Right lobe of liver (tissue), 6 donors: Measurements from ENCODE around the gene PARP9. TPM values are rescaled to one million over a fixed set of nuclear protein-coding genes. Genes with fewer than 3 reads are reported as not detected.
A peak's percentile ranks its signal among the peaks of the same experiment; 100 is the strongest.
"Not testable (repeated sequence)": the region's sequence is repeated elsewhere in the genome, so short reads cannot be mapped to it uniquely, and the experiment has no call there.

ENCODE experiments used
- ATAC-seq, 4 donors: fragments of 200-7000 bp; cut with Tn5 transposase; one replicate each; pipeline ENCODE4 v1.9.1; 2020; ENCODE audit warnings: mild to moderate bottlenecking in 4 of 4, moderate library complexity in 4 of 4
- DNase-seq, 3 donors: peaks; one replicate each; pipeline ENCODE4 v3.0.0-alpha.2; 2020
- H3K27ac ChIP-seq, 3 donors: fragments of 200-600 bp; one replicate each; pipeline ENCODE4 v1.8.0; 2022
- H3K27me3 ChIP-seq, 2 donors: fragments of 200-600 bp; one replicate each; pipeline ENCODE4 v1.8.0; 2022
- H3K36me3 ChIP-seq, 4 donors: fragments of 200-600 bp; sonication (generic) in 1 of 4; one replicate each; pipeline versions ENCODE4 v1.5.1 to v1.8.0; 2017 to 2022; ENCODE audit warnings: control low read depth in 1 of 4
- H3K4me1 ChIP-seq, 4 donors: fragments of 200-600 bp; sonication (generic) in 1 of 4; one replicate each; pipeline versions ENCODE4 v1.5.1 to v1.8.0; 2017 to 2022; ENCODE audit warnings: control low read depth in 1 of 4
- H3K4me3 ChIP-seq, 3 donors: fragments of 200-600 bp; one replicate each; pipeline ENCODE4 v1.8.0; 2022
- H3K9me3 ChIP-seq, 4 donors: fragments of 200-600 bp; sonication (generic) in 1 of 4; one replicate each; pipeline versions ENCODE4 v1.5.1 to v1.8.0; 2017 to 2022; ENCODE audit warnings: control low read depth in 1 of 4
- CTCF ChIP-seq, 4 donors: fragments of 200-600 bp in 3 of 4; fragments of 450-650 bp in 1 of 4; IDR thresholded peaks; one replicate each; pipeline versions ENCODE4 v1.5.1 to v1.8.0; 2016 to 2022; ENCODE audit warnings: antibody characterized with exemption in 4 of 4, mild to moderate bottlenecking in 2 of 4
- POLR2A ChIP-seq: fragments of 450-650 bp; IDR thresholded peaks from one replicate; pipeline ENCODE4 v1.6.1; 2017; ENCODE audit warnings: antibody characterized with exemption, mild to moderate bottlenecking
- WGBS: methylation state at CpG from one replicate; pipeline ENCODE4 v1.1.6; 2018; ENCODE audit warnings: low coverage, low lambda C conversion rate; ENCODE audit not compliant: insufficient coverage; ENCODE audit errors: missing lambda C conversion rate; 5-methylcytosine and 5-hydroxymethylcytosine counted together
- intact Hi-C, 2 donors: fragments of 100-400 bp; cut with DNase I; formaldehyde crosslinking; loops; one replicate each; pipeline versions ENCODE4 v1.11.2 to v1.14.1; 2022
- total RNA-seq, 6 experiments: library from RNA; depleted of rRNA in 2 of 6; stranded (reverse); fragments of >200 nt in 2 of 6; fragmentation: NEBNext Ultra II Directional in 3 of 6; extraction: Animal tissue kit (Norgen Biotek cat#: 25700) in 3 of 6; gene quantifications; one replicate each; pipeline versions ENCODE4 v1.1.0 to v1.2.4, GENCODE V29; 2016 to 2023
- donor health status: DM: no; HTN: yes; CAD: no.
- donor health status: DM: no; HTN: no; CAD: no.
- donor health status: DM: no; HTN: no; CAD: no.
- donor health status: DM: no; HTN: yes; CAD: no.
- donor health status: DM: no; HTN: yes; CAD: no.

The PARP9 gene
- total RNA-seq, 6 experiments from 2014 or later, result 35.5 to 64.7 (median 42.5) TPM

- H3K27ac ChIP-seq, result no peak overlapping the region
- peaks cover 0 to 10% (median 0%) of the 10 kb centered on the region in 4 donors for H3K4me1 ChIP-seq
- DNase-seq, result no peak
- no peak for ATAC-seq
- intact Hi-C loops, result no loop called here
- TF ChIP-seq CTCF (IDR thresholded peaks at IDR 0.05) (no peak), POLR2A (no peak)
- WGBS, result 79% methylated on average over 2 of the region's 2 CpGs
- no peaks in the 10 kb centered on the region for H3K27me3 ChIP-seq
- no peaks in the 10 kb centered on the region for H3K36me3 ChIP-seq
- no peak overlapping the region for H3K4me3 ChIP-seq
- H3K9me3 ChIP-seq, result no peaks in the 10 kb centered on the region
These were observed 61.2 kb downstream of the PARP9 start for GRCh38 chr3:122502941-122503340.

GRCh38 chr3:122502139-122502538, 62.0 kb downstream of the PARP9 start:
- no peaks in the 10 kb centered on the region for H3K36me3 ChIP-seq
- H3K9me3 ChIP-seq, result no peaks in the 10 kb centered on the region
- DNase-seq, result no peak
- H3K4me1 ChIP-seq, result peaks cover 0 to 10% (median 0%) of the 10 kb centered on the region in 4 donors
- intact Hi-C loops, result no loop called here
- no peaks in the 10 kb centered on the region for H3K27me3 ChIP-seq
- TF ChIP-seq POLR2A, result no peak
- TF ChIP-seq CTCF (IDR thresholded peaks at IDR 0.05), result no peak
- H3K4me3 ChIP-seq, result no peak overlapping the region
- 60% methylated on average over 1 of the region's 2 CpGs for WGBS
- ATAC-seq, result no peak
- no peak overlapping the region for H3K27ac ChIP-seq

GRCh38 chr3:122500964-122501363, 63.1 kb downstream of the PARP9 start:
- H3K4me3 ChIP-seq, H3K36me3 ChIP-seq, H3K4me1 ChIP-seq, H3K9me3 ChIP-seq, intact Hi-C loops, ATAC-seq, DNase-seq, H3K27ac ChIP-seq, H3K27me3 ChIP-seq: not testable (repeated sequence)
- WGBS, result 84% methylated on average over 6 of the region's 6 CpGs

GRCh38 chr3:122498152-122498551, 65.9 kb downstream of the PARP9 start:
- Histone ChIP-seq H3K27ac (no peak overlapping the region), H3K27me3 (no peaks in the 10 kb centered on the region), H3K9me3 (no peaks in the 10 kb centered on the region), H3K4me3 (no peak overlapping the region), H3K36me3 (peaks cover 0 to 24% (median 5%) of the 10 kb centered on the region in 4 donors), H3K4me1 (no peaks in the 10 kb centered on the region)
- ATAC-seq, result no peak
- no CpG with 5 or more reads among the region's 1 CpG for WGBS
- no peak for DNase-seq
- TF ChIP-seq POLR2A (no peak), CTCF (IDR thresholded peaks at IDR 0.05) (no peak)
- intact Hi-C loops, result no loop called here

- peak in 2 of 4 donors; percentile 37 to 50 for ATAC-seq
- 58% methylated on average over 1 of the region's 1 CpG for WGBS
- intact Hi-C loops, result no loop called here
These were observed 66.7 kb downstream of the PARP9 start for GRCh38 chr3:122497425-122497824.

More at GRCh38 chr3:122497425-122497824, 66.7 kb downstream of the PARP9 start:
- H3K27me3 ChIP-seq, result no peaks in the 10 kb centered on the region
- H3K9me3 ChIP-seq, result no peaks in the 10 kb centered on the region
- no peak for TF ChIP-seq CTCF (IDR thresholded peaks at IDR 0.05)
- no peak for TF ChIP-seq POLR2A
- H3K4me1 ChIP-seq, result no peaks in the 10 kb centered on the region
- H3K4me3 ChIP-seq, result no peak overlapping the region
- no peak for DNase-seq
- no peak overlapping the region for H3K27ac ChIP-seq
- H3K36me3 ChIP-seq, result peaks cover 0 to 24% (median 5%) of the 10 kb centered on the region in 4 donors
